Measurements from ENCODE around the gene CADM1.

GRCh38 chr11:115215694-115216617 lies 288.3 kb downstream of the CADM1 start:
- TF ChIP-seq CTCF (conservative IDR thresholded peaks at IDR 0.05; ENCODE audit: low read length) = peak; percentile 74
- TF ChIP-seq EZH2phosphoT487 (IDR thresholded peaks at IDR 0.05; ENCODE audit: borderline replicate concordance, low read depth, low read length) = no peak
